OCI-LY1 (cell line): ENCODE measurements around the gene ANO2.
"Not testable (repeated sequence)": the region's sequence is repeated elsewhere in the genome, so short reads cannot be mapped to it uniquely, and the experiment has no call there.

Source experiments
- CTCF ChIP-seq: fragments of 200-600 bp; sonication (generic), shearing (Covaris generic); IDR thresholded peaks from 2 replicates; pipeline ENCODE4 v1.5.1; 2017; ENCODE audit warnings: mild to moderate bottlenecking, antibody characterized with exemption, low read length, moderate library complexity, mixed read lengths
- EZH2 ChIP-seq: fragments of 200-600 bp; sonication (generic), shearing (Covaris generic); IDR thresholded peaks from 2 replicates; pipeline ENCODE4 v1.8.0; 2017; ENCODE audit warnings: borderline replicate concordance, mixed run types, mild to moderate bottlenecking, antibody characterized with exemption, low read length, moderate library complexity, mixed read lengths

- TF ChIP-seq CTCF, EZH2: not testable (repeated sequence)
Observed at GRCh38 chr12:5537026-5537615, 407.9 kb downstream of the ANO2 start.
